WTC11 (cell line): ENCODE results near the gene ADAM19. TPM values are rescaled to one million over a fixed set of nuclear protein-coding genes. Genes with fewer than 3 reads are reported as not detected.

Experiments used
- ATAC-seq: fragments of 200-7000 bp; cut with Tn5 transposase; 2 replicates; pipeline ENCODE4 v1.10.0; 2021; ENCODE audit warnings: mild to moderate bottlenecking, moderate library complexity
- CTCF ChIA-PET: fragments of 300-600 bp; sonication (Branson Sonifier 250); formaldehyde crosslinking; loops from one replicate; lab custom pipeline; 2021; ENCODE audit warnings: antibody characterized with exemption; lab: Charles Lee
- POLR2A ChIA-PET: fragments of 350-600 bp; sonication (Branson Sonifier 250); formaldehyde crosslinking; loops from one replicate; lab custom pipeline; 2021; ENCODE audit warnings: antibody characterized with exemption; lab: Charles Lee
- DNase-seq: peaks from one replicate; pipeline ENCODE4 v3.0.0; 2021; ENCODE audit warnings: low spot score
- H3K27ac Mint-ChIP-seq: 2 replicates; pipeline ENCODE4 v1.8.0; 2021; ENCODE audit warnings: mixed read lengths
- H3K27me3 Mint-ChIP-seq: 2 replicates; pipeline ENCODE4 v1.8.0; 2021; ENCODE audit warnings: low read depth, mild to moderate bottlenecking, moderate library complexity, mixed read lengths
- H3K36me3 Mint-ChIP-seq: 2 replicates; pipeline ENCODE4 v1.8.0; 2021; ENCODE audit warnings: mixed read lengths
- H3K4me1 Mint-ChIP-seq: 2 replicates; pipeline ENCODE4 v1.8.0; 2022; ENCODE audit warnings: mixed read lengths
- H3K4me3 Mint-ChIP-seq: 2 replicates; pipeline ENCODE4 v1.8.0; 2021; ENCODE audit warnings: mild to moderate bottlenecking, moderate library complexity, mixed read lengths
- H3K9me3 Mint-ChIP-seq: 2 replicates; pipeline ENCODE4 v1.8.0; 2021; ENCODE audit warnings: mixed read lengths
- CBFB ChIP-seq: sonication (generic); formaldehyde crosslinking; IDR thresholded peaks from 2 replicates; pipeline ENCODE4 v1.8.1; 2022; ENCODE audit warnings: mild to moderate bottlenecking, low read depth, missing genetic modification reagents
- EMX1 ChIP-seq: fragments of 250-450 bp; sonication (Bioruptor Pico); IDR thresholded peaks from 2 replicates; pipeline ENCODE4 v1.8.0; 2021; ENCODE audit warnings: mild to moderate bottlenecking
- JAZF1 ChIP-seq: fragments of 250-450 bp; sonication (Bioruptor Pico); IDR thresholded peaks from 2 replicates; pipeline ENCODE4 v1.9.0; 2021; ENCODE audit warnings: moderate library complexity, mild to moderate bottlenecking, inconsistent platforms
- JUN ChIP-seq: sonication (generic); formaldehyde crosslinking; IDR thresholded peaks from 2 replicates; pipeline ENCODE4 v1.8.0; 2023; ENCODE audit warnings: mild to moderate bottlenecking, missing genetic modification reagents
- KAT7 ChIP-seq: sonication (generic); formaldehyde crosslinking; IDR thresholded peaks from 2 replicates; pipeline ENCODE4 v1.8.1; 2023; ENCODE audit warnings: missing genetic modification reagents, mild to moderate bottlenecking, borderline replicate concordance
- NFE2L1 ChIP-seq: sonication (generic); formaldehyde crosslinking; IDR thresholded peaks from 2 replicates; pipeline ENCODE4 v1.8.1; 2023; ENCODE audit warnings: missing genetic modification reagents
- TCF7 ChIP-seq: sonication (generic); formaldehyde crosslinking; IDR thresholded peaks from 2 replicates; pipeline ENCODE4 v1.8.0; 2022; ENCODE audit warnings: mild to moderate bottlenecking, low read depth, missing genetic modification reagents, moderate library complexity
- ZNF317 ChIP-seq: sonication (generic); formaldehyde crosslinking; IDR thresholded peaks from 2 replicates; pipeline ENCODE4 v1.8.1; 2023; ENCODE audit warnings: low read depth, mild to moderate bottlenecking, moderate library complexity, missing genetic modification reagents, borderline replicate concordance
- ZNF671 ChIP-seq: fragments of 250-450 bp; sonication (Bioruptor Pico); IDR thresholded peaks from 2 replicates; pipeline ENCODE4 v1.8.0; 2021; ENCODE audit warnings: mild to moderate bottlenecking
- total RNA-seq: library from RNA; stranded (reverse); gene quantifications from 3 replicates; pipeline ENCODE4 v1.2.3, GENCODE V29; 2021
- TF ChIP-seq, protein P1 (sequence below): sonication (generic); formaldehyde crosslinking; IDR thresholded peaks from 2 replicates; pipeline ENCODE4 v1.8.1; 2022; ENCODE audit warnings: low read depth, mild to moderate bottlenecking, moderate library complexity, missing genetic modification reagents, borderline replicate concordance
- TF ChIP-seq, protein P2 (sequence below): sonication (generic); formaldehyde crosslinking; IDR thresholded peaks from 2 replicates; pipeline ENCODE4 v1.8.0; 2022; ENCODE audit warnings: mild to moderate bottlenecking, missing genetic modification reagents
- TF ChIP-seq, protein P3 (sequence below): sonication (generic); formaldehyde crosslinking; IDR thresholded peaks from 2 replicates; pipeline ENCODE4 v1.8.1; 2023; ENCODE audit warnings: mild to moderate bottlenecking, missing genetic modification reagents, moderate library complexity
- TF ChIP-seq, protein P4 (sequence below): fragments of 250-450 bp; sonication (Bioruptor Pico); IDR thresholded peaks from 2 replicates; pipeline ENCODE4 v1.8.0; 2021; ENCODE audit warnings: mild to moderate bottlenecking
- TF ChIP-seq, protein P5 (sequence below): fragments of 200-600 bp; IDR thresholded peaks from 2 replicates; pipeline ENCODE4 v1.8.0; 2022; ENCODE audit warnings: antibody characterized with exemption
- TF ChIP-seq, protein P6 (sequence below): sonication (generic); formaldehyde crosslinking; IDR thresholded peaks from 2 replicates; pipeline ENCODE4 v1.8.0; 2022; ENCODE audit warnings: mild to moderate bottlenecking, missing genetic modification reagents
- TF ChIP-seq, protein P7 (sequence below): sonication (generic); formaldehyde crosslinking; IDR thresholded peaks from 2 replicates; pipeline ENCODE4 v1.8.1; 2023; ENCODE audit warnings: mild to moderate bottlenecking, missing genetic modification reagents
- TF ChIP-seq, protein P8 (sequence below): sonication (generic); formaldehyde crosslinking; IDR thresholded peaks from 2 replicates; pipeline ENCODE4 v1.8.0; 2023; ENCODE audit warnings: missing genetic modification reagents

The ADAM19 gene
- total RNA-seq, 1 experiment from 2014 or later = 28.6 TPM

DNA sequence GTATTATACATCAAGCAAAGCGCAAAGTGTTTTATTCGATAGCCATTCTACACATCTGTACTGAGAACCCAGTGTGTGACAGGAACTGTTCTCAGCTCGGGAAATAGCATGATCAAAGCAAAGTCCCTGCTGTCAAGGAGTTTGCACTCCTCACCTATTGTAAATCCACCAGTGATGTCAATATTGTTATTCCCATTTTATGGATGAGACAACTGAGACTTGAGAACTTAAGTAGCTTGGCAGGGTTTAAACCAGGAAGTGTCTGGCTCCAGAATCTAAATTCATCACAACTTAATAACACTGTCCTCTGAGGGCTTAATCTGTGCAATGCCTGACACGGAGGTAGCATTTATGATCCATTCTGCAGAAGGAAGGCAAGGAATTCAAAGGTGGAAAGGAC is 50.7 kb downstream of the ADAM19 start (continued):
- TF ChIP-seq, protein P1, sequence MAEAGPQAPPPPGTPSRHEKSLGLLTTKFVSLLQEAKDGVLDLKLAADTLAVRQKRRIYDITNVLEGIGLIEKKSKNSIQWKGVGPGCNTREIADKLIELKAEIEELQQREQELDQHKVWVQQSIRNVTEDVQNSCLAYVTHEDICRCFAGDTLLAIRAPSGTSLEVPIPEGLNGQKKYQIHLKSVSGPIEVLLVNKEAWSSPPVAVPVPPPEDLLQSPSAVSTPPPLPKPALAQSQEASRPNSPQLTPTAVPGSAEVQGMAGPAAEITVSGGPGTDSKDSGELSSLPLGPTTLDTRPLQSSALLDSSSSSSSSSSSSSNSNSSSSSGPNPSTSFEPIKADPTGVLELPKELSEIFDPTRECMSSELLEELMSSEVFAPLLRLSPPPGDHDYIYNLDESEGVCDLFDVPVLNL = no peak
- no peak for TF ChIP-seq NFE2L1 (CRISPR knock-in tag)
- TF ChIP-seq, protein P2, sequence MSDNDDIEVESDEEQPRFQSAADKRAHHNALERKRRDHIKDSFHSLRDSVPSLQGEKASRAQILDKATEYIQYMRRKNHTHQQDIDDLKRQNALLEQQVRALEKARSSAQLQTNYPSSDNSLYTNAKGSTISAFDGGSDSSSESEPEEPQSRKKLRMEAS = no peak
- TF ChIP-seq, protein P3, sequence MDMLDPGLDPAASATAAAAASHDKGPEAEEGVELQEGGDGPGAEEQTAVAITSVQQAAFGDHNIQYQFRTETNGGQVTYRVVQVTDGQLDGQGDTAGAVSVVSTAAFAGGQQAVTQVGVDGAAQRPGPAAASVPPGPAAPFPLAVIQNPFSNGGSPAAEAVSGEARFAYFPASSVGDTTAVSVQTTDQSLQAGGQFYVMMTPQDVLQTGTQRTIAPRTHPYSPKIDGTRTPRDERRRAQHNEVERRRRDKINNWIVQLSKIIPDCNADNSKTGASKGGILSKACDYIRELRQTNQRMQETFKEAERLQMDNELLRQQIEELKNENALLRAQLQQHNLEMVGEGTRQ = no peak
- TF ChIP-seq, protein P4, sequence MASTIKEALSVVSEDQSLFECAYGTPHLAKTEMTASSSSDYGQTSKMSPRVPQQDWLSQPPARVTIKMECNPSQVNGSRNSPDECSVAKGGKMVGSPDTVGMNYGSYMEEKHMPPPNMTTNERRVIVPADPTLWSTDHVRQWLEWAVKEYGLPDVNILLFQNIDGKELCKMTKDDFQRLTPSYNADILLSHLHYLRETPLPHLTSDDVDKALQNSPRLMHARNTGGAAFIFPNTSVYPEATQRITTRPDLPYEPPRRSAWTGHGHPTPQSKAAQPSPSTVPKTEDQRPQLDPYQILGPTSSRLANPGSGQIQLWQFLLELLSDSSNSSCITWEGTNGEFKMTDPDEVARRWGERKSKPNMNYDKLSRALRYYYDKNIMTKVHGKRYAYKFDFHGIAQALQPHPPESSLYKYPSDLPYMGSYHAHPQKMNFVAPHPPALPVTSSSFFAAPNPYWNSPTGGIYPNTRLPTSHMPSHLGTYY (CRISPR knock-in tag) = no peak
- TF ChIP-seq ZNF671 (CRISPR knock-in tag) = no peak
- TF ChIP-seq, all 79 proteins: peak for 0

DNA sequence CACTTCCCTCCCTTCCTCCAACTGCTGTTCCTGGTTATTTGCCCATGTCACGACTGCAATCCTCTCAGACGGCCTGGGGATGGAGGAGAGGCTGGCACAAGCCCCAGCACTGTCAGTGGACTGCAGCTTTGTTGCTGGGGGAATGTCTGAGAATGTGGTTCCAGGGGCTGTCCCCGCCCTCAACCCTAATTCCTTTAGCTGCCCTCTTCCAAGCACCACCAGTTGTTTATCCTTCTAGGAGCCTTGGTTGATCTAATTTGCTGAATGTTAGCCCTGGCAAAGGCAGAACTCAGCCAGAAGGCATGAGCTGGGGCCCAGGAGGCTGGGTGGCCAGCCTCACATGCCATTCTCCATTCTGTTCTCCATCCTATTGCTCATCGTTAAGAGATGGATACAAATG is 51.6 kb downstream of the ADAM19 start:
- no peaks in the 10 kb centered on the region for H3K36me3 Mint-ChIP-seq
- CTCF ChIA-PET = interaction anchor here (0.8 to 1.9 kb wide), 2 partner anchors 52 to 305 kb away, joined by 3 to 5 read pairs; no protein-coding TSS in a partner anchor
- POLR2A ChIA-PET = no interaction called here

More for the DNA sequence above, 51.6 kb downstream of the ADAM19 start:
- Mint-ChIP-seq H3K27ac (no peak overlapping the region), H3K9me3 (no peaks in the 10 kb centered on the region), H3K4me3 (no peak overlapping the region), H3K4me1 (peaks cover 16% of the 10 kb centered on the region), H3K27me3 (no peaks in the 10 kb centered on the region)
- no peak for ATAC-seq
- no peak for DNase-seq
- no peak for TF ChIP-seq TCF7
- TF ChIP-seq, protein P5, sequence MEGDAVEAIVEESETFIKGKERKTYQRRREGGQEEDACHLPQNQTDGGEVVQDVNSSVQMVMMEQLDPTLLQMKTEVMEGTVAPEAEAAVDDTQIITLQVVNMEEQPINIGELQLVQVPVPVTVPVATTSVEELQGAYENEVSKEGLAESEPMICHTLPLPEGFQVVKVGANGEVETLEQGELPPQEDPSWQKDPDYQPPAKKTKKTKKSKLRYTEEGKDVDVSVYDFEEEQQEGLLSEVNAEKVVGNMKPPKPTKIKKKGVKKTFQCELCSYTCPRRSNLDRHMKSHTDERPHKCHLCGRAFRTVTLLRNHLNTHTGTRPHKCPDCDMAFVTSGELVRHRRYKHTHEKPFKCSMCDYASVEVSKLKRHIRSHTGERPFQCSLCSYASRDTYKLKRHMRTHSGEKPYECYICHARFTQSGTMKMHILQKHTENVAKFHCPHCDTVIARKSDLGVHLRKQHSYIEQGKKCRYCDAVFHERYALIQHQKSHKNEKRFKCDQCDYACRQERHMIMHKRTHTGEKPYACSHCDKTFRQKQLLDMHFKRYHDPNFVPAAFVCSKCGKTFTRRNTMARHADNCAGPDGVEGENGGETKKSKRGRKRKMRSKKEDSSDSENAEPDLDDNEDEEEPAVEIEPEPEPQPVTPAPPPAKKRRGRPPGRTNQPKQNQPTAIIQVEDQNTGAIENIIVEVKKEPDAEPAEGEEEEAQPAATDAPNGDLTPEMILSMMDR = no peak
- TF ChIP-seq EMX1 (CRISPR knock-in tag) = no peak
- TF ChIP-seq, protein P6, sequence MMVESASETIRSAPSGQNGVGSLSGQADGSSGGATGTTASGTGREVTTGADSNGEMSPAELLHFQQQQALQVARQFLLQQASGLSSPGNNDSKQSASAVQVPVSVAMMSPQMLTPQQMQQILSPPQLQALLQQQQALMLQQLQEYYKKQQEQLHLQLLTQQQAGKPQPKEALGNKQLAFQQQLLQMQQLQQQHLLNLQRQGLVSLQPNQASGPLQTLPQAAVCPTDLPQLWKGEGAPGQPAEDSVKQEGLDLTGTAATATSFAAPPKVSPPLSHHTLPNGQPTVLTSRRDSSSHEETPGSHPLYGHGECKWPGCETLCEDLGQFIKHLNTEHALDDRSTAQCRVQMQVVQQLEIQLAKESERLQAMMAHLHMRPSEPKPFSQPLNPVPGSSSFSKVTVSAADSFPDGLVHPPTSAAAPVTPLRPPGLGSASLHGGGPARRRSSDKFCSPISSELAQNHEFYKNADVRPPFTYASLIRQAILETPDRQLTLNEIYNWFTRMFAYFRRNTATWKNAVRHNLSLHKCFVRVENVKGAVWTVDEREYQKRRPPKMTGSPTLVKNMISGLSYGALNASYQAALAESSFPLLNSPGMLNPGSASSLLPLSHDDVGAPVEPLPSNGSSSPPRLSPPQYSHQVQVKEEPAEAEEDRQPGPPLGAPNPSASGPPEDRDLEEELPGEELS (CRISPR knock-in tag) = no peak
- no peak for TF ChIP-seq JAZF1
- TF ChIP-seq, protein P1 = no peak
- TF ChIP-seq CBFB (CRISPR knock-in tag) = no peak
- TF ChIP-seq, protein P7, sequence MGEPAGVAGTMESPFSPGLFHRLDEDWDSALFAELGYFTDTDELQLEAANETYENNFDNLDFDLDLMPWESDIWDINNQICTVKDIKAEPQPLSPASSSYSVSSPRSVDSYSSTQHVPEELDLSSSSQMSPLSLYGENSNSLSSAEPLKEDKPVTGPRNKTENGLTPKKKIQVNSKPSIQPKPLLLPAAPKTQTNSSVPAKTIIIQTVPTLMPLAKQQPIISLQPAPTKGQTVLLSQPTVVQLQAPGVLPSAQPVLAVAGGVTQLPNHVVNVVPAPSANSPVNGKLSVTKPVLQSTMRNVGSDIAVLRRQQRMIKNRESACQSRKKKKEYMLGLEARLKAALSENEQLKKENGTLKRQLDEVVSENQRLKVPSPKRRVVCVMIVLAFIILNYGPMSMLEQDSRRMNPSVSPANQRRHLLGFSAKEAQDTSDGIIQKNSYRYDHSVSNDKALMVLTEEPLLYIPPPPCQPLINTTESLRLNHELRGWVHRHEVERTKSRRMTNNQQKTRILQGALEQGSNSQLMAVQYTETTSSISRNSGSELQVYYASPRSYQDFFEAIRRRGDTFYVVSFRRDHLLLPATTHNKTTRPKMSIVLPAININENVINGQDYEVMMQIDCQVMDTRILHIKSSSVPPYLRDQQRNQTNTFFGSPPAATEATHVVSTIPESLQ (CRISPR knock-in tag) = no peak
- TF ChIP-seq, protein P8, sequence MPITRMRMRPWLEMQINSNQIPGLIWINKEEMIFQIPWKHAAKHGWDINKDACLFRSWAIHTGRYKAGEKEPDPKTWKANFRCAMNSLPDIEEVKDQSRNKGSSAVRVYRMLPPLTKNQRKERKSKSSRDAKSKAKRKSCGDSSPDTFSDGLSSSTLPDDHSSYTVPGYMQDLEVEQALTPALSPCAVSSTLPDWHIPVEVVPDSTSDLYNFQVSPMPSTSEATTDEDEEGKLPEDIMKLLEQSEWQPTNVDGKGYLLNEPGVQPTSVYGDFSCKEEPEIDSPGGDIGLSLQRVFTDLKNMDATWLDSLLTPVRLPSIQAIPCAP (CRISPR knock-in tag) = no peak
- TF ChIP-seq ZNF671 (CRISPR knock-in tag) = no peak
- TF ChIP-seq JUN = no peak
- TF ChIP-seq ZNF317 = no peak
- no peak for TF ChIP-seq KAT7 (CRISPR knock-in tag)
- TF ChIP-seq, all 79 proteins: peak for 0
